T follicular helper cell (primary cell): ENCODE data around the gene SLC39A5.
"Not testable (repeated sequence)": the region's sequence is repeated elsewhere in the genome, so short reads cannot be mapped to it uniquely, and the experiment has no call there.

Experiments
- DNase-seq: peaks from one replicate; pipeline ENCODE4 v3.0.0-alpha.2; 2020; ENCODE audit warnings: low read depth

SLC39A5 gene

DNA sequence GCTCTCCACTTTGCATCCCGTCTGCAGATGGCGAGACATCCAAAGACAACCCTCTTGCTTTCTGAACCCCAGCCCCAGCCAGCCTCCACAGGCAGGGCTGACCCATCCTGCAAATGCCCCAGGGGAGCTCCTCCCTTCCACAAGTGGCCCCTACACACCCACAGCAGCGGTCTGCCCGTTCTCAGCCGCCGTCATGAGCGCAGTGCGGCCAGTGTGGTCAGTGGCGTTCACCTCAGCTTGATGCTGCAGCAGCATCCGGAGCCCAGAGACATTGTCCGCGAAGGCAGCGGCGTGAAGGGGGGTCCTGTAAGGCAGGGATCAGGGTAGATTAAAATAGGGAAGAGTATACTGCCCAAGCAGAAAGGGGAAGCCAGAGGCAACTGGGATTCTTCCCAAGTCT lies 14.6 kb downstream of the SLC39A5 start:
- DNase-seq: no peak

DNA sequence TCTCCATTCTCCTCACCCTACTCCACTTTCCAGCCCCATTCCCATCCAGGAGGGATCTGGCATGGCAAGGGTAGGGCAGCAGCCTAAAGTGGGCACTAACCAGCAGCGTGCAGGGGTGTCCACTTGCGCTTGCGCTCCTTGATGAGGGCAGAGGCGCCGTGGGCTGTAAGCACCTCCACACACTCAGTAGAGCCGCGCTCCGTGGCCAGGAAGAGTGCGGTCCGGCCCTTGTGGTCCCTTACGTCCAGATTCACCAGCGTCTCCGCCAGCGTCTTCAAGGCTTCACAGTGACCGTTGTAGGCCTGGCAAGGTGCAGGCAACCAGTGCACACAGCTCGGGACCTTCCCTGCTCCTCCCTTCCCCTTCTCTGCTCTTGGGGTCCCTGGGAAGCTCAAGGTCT lies 18.1 kb downstream of the SLC39A5 start:
- DNase-seq: no peak

DNA sequence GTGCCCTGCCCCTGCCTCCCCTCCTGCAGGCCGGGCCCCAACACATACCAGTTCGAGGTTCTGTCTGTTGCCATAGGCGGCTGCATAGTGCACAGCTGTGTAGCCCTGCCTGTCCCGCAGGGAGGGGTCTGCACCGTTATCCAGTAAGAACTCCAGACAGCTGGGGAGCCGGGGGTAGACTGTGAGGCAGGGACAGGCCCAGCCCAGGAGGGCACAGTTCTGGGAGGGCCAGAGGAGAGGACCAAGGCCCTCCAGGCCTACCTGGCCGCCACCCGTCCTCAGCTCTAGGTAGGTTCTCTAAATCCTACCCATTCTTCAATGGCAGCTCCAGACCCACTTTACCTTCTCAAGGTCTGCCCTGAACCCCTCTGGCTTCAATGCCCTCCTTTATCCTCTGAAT lies 18.9 kb downstream of the SLC39A5 start:
- DNase-seq: no peak

DNA sequence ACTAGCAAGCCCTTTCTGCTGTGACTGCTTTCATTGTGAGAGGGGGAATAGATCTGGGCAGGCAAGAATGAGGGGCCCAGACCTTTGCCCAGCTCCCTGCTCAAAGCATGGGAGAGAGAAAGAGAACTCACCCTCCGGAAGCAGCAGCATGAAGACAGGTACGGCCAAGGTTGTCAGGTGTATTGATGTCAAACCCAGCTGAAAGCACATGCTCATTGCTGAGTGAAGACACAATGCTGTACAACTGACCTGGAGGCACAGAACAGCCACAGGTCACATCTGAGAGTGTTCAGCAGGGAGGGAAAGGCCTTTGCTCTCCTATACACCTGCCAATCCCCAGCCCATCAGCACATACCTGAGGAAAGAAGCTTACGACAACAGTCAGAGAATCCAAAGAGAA lies 22.8 kb downstream of the SLC39A5 start:
- no peak for DNase-seq

DNA sequence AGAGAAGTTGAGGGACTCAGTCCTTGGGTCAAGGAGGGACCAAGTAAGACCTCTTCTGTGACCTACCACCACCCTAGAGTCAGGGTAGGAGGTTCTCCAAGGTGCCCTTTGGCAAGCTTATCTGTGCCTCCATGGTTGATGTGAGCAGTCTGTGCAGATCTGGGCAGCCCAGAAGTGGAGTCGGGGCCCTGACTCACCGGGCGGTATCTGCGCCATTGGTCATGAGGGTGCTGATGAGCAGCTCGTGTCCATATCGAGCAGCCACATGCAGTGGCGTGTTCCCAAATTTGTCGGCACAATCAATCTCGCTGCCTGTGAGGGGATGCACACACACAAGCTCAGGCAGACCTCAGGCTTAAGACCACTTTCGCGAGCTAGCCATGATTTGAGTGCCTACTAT lies 23.2 kb downstream of the SLC39A5 start:
- DNase-seq: no peak

DNA sequence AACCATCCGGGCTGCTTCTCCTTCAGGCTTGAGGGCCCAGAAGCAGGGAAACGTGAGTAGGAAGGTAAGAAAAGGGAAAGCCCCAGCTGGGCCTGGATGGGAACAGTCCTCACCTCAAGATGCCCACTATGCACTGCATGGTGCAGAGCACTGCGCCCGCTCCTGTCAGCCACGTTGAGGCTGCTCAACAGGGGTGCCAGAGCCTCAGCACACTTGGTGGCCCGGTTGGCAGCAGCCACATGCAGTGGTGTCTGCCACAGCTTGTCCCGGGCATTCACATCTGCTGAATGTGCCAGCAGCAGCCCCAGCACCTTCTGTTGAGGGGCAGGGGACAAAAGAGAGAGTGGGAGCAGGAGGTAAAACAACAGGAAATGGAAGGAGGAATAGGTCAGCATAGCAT lies 25.8 kb downstream of the SLC39A5 start:
- DNase-seq: no peak

DNA sequence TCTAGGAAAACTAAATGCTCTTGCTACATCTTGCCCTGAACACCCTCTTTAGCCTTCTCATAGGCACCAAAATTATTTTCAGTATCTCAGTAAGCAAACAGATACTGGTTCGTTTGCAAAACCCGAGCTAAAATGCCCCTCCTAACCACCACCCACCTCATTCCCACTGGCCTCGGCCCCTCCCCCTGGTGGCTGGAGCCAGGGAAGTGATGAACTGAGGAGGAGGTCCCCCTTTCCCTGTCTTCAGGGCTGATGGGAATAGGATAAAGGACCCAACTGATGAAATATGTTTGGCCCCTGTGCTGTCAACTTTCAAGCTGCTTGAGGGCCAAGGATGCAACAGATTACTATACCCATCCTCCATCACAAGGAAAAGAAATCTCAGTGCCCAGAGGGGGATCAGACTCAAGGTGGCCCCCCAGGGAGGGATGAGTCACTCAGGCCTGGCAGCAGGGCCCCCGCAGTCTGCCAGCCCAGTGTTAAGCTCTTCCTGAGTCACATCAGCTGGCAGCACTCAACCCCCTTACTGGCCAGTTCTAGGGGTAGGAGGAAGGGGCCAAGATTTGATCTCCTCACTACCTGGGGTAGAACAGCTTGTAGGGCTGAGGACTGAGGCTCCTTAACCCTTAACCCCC lies 26.6 kb downstream of the SLC39A5 start:
- DNase-seq: no peak

DNA sequence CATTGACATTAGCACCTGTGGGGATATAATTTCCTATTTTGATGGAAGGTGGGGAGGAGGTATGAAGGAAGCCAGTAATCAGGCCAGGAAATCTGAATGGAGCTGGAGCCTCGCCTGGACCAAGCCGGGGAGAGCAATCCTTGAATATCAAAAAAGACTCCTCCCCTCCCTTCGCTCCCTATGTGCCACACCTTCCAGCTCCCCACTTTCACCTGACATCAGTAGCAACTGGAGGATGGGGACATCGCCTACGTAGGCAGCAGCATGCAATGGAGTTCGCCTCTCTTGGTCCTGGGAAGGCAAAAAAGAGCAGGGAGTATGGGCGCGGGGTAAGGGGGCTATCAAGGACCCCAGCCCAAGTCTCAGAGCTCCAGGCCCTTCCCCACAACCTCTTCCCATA lies 27.2 kb downstream of the SLC39A5 start:
- DNase-seq: no peak

DNA sequence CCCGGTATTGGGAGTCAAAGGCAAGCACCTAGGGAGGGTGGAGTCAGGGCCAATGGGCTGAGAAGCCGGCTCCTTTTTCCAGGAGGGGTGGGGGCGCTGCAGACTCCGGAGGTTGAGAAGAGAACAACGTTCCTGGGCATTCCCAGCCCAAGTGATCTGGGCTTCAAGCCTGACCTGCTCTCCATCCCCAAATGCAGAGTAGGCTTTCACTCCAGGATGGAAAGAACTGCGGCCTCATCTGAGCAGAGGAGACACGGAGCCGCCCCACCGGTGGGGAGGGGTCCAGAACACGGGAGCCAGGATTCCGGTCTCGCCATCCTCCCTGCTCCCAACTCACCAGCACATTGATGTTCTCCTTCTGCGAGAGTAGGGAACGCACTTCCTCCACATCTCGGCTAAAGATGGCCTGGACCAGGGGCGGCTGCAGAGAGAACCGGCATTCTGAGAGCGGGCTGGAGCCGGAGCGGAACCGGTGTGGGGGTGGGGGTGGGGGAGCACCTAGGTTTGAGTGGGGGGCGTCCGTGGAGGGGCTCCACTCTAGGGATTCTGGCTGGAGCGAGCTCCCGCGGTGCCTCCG lies 27.7 kb downstream of the SLC39A5 start:
- DNase-seq: no peak

DNA sequence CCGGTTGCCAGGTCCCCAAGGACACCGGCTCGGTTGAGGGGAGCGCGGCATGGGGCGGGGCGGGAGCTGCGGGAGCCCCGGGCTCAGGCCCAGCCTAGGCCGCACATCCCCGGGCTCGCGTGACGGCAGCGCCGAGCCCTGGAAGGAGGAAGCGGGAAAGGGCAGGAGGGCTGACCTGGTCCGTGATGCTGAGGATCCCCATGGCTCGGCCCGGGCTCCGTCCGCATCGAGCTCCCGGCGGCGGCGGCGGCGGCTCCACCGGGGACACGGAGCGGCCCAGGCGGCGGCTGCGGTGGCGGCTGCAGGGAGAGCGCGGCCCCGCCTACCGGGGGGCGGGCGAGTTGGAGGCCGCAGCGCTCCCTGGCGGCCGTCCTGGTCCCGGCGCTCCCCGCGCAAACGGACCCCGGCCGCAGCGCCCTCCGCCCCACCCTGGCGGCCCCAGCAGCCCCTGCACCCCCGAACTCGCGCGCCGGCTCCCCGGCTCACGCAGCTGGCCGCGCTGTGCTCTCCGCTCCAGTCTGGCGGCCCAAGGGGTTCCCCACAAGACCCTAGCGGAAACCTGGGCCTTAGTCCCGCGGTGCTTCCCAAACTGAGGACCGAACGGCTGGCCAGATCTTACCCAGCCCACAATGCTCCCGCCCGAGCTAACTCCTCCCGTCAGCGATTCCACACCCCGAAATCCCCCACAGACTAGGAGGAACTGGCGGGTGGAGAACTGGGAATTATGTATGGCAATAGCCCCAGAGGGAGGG lies 28.4 kb downstream of the SLC39A5 start, which contains the start of gene ANKRD52:
Gene ANKRD52, minus strand, starts transcription at position 317 of the 752 bp plus-strand sequence. Its CDS starts 115 bp downstream, at position 202.
- DNase-seq: peak; percentile 69

DNA sequence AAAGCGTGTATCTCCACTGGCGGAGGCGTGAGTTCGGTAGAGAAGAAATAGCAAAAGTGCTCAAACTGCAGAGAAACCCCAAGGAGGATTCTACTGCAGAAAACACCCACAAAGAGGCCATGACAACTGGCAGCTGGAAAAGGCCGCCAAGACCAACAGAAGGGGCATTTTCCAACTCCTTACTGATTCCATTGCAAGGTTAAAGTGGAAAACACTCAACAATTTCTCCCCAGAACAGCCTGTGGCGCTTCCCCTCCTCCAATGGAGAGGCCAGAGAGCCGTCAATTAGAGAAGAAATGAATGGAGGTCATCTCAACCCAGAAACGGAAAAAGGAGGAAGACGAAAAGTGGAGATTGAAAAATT lies 29.0 kb downstream of the SLC39A5 start:
- no peak for DNase-seq

DNA sequence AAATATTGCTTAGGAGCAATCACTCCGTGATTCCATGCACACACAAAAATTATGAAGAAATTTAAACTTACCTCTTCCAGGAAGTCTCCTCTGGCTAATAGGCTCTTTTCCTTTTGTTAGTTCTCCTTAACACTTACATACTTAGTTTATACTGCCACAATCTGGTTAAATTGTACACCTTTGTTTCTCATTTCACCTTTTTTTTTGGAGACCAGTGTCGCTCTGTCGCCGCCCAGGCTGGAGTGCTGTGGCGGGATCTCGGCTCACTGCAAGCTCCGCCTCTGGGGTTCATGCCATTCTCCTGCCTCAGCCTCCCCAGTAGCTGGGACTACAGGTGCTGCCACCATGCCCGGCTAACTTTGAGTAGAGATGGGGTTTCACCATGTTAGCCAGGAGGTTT lies 30.5 kb downstream of the SLC39A5 start:
- DNase-seq: no peak

DNA sequence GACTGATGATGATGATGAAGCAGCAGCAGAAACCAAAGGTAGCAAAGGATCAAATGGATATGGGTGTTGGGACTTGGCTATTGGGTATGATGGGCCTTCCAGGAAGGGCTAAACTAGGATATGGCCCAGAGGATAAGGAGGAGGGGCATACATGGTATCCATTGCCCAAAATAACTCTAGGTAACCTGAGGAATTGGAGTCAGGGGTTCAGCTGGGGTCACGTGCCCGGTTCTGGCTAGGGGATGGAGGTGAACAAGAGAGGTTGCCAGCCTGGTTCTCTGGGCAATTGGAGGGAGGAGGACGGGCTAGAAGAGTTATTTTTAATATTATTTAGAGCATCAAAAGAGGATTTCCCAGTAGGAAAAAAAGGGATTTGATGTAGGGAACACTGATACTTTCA lies 31.1 kb downstream of the SLC39A5 start:
- DNase-seq: no peak

DNA sequence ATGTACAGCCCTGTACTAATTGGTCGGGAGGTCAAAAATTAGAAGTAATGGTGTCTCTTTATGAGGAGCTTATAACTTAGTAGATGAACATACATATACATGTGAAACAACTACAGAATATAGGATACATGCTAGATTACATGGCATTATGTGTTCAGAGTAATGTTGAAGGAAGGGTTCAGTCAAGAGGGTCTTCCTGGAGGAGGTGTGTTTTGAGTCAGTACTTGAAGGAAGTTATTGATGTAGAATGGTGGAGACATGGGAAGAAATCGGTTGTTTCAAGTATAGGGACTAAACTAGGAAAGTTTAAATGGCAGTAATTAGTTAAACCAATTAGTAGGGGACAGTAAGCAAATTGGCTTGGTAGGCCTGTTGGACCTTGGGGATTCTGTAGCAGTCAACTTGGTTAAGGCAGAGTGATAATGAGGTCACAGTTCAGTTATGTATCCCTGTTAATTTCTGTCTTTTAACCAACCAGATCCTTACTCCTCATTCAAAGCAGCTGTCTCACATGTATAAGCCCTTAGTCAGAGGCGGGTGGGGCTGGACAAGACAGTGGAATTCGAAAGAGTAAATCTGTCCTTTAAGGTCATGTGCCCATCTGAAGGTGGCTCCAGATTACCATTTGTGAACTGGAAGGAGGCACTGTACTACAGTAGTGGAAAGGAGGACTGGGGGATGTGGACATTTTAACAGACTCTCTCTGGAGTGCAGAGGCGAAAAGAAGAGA lies 31.8 kb downstream of the SLC39A5 start:
- no peak for DNase-seq

DNA sequence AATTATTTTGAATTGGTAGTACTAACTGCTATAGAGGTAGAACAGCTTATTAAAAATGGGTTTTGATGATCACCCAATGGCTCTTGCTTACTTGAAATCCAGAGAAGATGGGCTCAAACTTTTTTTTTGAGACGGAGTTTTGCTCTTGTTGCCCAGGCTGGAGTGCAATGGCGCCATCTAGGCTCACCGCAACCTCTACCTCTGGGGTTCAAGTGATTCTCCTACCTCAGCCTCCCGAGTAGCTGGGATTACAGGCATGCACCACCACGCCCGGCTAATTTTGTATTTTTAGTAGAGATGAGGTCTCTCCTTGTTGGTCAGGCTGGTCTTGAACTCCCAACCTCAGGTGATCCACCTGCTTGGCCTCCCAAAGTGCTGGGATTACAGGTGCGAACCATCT lies 33.1 kb downstream of the SLC39A5 start:
- not testable (repeated sequence) for DNase-seq

DNA sequence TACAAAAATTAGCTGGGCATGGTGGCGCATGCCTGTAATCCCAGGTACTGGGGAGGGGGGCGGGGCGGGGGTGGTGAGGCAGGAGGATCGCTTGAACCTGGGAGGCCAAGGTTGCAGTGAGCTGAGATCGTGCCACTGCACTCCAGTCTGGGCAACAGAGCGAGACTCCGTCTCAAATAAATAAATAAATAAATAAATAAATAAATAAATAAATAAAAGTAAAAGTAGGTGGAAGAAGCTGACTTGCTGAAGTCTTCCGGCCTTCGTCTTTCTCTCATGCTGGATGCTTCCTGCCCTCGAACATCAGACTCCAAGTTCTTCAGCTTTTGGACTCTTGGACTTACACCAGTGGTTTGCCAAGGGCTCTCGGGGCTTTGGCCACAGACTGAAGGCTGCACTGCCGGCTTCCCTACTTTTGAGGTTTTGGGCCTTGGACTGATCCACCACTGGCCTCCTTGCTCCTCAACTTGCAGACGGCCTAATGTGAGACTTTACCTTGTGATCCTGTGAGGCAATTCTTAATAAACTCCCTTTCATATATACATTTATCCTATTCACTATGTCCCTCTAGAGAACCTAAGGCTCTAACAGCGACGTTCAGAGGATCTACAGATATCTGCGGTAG lies 36.3 kb downstream of the SLC39A5 start:
- not testable (repeated sequence) for DNase-seq

DNA sequence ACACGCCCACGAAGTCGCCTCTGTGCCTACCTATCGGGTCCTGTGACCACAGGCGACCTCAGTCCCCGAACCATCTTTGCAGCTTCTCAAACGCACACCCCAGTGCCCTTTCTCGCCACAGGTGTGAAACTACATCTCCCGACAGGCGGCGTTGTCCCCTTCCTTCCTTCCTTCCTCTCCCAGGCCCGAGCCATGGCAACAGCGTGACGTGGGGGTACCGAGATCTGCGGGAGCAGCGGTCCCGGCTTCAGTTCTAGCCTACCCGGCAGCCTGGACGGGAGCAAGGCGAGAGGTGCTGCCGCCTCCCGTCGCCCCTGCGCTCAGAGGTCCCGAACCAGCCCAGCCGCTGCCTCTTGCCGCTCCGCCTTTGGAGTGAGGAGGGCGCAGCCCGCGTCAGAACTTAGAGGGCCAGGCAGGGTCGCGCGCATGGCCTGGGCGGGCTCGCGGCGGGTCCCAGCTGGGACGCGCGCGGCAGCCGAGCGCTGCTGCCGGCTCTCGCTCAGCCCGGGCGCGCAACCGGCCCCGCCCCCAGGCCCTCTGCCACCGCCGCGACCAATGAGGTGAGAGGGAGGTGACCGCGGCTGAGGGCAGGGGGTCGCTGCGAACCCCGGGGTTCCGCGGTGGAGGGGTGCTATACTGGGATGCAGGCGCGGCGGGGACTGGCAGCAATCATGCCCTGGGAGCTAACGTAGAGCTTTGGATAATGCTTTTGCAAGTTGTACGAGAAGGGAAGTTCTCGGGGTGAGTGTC lies 37.0 kb downstream of the SLC39A5 start, which contains the start of gene COQ10A:
Gene COQ10A, plus strand, starts transcription at position 250 of the 750 bp plus-strand sequence. Its CDS starts 177 bp downstream, at position 427.
- peak; percentile 88 for DNase-seq

DNA sequence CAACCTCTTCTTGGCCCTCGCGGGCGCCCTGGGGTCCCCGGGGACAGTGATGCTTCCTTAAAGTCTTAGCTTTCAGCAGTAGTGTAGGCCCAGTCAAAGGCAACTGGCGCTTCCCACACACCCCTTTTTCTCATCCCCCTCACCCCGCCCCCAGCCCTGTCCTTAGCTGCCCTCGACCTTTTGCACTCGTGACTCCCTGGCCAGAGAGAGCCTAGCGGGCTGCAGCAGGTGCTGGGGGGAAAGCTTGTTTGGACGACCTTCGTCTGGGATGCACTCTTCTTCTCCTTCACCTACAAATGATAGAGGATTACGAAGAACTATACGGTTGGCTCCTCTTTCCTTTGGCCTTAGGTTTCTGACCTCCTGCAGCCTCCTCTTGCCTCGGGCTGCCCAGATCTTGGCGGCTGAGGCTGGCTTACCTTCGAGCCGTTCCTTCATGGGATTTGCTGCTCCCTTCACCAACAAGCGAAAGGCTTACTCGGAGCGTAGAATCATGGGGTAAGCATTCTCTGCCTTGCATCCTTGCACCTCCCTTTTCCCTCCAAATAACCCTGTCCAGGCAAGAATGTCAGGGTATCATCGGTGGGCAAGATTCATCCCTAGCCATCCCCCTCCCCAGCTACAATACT lies 37.7 kb downstream of the SLC39A5 start:
- DNase-seq: no peak

DNA sequence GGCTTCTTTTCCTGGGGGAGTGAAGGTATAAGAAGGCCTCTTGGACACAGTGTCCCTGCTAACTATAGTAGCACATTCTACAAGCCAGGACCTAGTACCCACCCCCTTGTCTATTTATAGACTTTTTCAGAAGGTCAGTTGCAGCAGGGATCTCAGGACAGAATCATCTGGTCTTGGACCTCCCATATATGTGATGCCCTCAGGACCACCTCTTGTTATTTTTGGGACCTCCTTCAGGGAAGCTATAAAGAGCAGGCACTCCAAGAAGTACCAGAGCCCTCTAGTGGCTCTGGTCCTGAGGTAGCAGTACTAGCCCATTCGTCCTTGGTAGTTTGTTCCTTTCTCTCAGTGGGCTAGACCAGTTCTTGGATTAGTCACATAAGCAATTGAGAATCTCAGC lies 41.2 kb downstream of the SLC39A5 start:
- DNase-seq: no peak

DNA sequence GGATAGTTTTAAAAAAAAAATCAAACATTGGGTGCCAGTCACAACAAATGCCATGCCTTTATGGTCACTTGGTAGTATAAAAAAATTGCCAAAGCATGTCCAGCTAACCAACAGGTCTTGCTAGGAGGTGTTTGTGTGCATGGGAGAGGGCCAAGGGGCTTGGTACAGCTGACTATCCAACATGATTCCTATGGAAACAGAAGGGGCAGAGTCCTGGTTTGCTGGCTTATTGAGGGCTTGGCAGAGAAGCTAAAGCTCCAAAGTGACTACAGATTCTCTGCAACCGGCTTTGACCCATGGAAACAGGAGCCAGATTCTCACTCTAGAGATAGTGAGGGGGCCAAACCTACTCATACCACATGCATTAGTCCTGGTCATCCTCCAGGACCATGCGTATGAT lies 42.6 kb downstream of the SLC39A5 start:
- not testable (repeated sequence) for DNase-seq

DNA sequence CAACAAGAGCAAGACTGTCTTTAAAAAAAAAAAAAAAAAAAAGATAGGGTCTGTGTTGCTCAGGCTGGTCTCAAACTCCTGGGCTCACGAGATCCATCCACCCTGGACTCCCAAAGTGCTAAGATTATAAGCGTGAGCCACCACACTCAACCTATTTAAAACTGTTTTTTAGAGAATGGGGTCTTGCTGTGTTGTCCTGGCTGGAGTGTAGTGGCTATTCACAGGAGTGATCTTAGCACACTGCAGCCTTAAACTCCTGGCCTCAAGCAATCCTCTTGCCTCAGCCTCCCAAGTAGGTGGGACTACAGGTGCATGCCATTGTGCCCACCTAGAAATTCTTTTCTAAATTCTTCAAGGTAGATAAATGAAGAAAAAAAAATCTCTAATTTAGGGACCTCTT lies 44.4 kb downstream of the SLC39A5 start:
- DNase-seq: no peak
